ENCODE measurements around the gene PPM1M.
A peak's percentile ranks its signal among the peaks of the same experiment; 100 is the strongest.

Gene PPM1M

GRCh38 chr3:52243791-52244628 is 1.5 kb upstream of the PPM1M start:
- peak; percentile 89 for DNase-seq (ENCODE audit: low spot score)
- TF ChIP-seq CTCF (IDR thresholded peaks at IDR 0.05; ENCODE audit: extremely low read depth, insufficient read depth, missing control alignments): no peak
- in situ Hi-C loops (cut with MboI; ENCODE audit: low pct_unique_long_range_greater_than_20kb, low sequenced_read_pairs, unreplicated experiment): no loop called here

- DNase-seq (ENCODE audit: low spot score): peak; percentile 44
- in situ Hi-C loops (cut with MboI; ENCODE audit: low pct_unique_long_range_greater_than_20kb, low sequenced_read_pairs, unreplicated experiment): no loop called here
- no peak for TF ChIP-seq CTCF (IDR thresholded peaks at IDR 0.05; ENCODE audit: extremely low read depth, insufficient read depth, missing control alignments)
Measured at GRCh38 chr3:52246264-52246620, 683 bp downstream of the PPM1M start.

- in situ Hi-C loops (cut with MboI; ENCODE audit: low pct_unique_long_range_greater_than_20kb, low sequenced_read_pairs, unreplicated experiment): no loop called here
- no peak for DNase-seq (ENCODE audit: low spot score)
- TF ChIP-seq CTCF (IDR thresholded peaks at IDR 0.05; ENCODE audit: extremely low read depth, insufficient read depth, missing control alignments): no peak
Measured at GRCh38 chr3:52246728-52247408, 1.3 kb downstream of the PPM1M start.

GRCh38 chr3:52247409-52248164 is 2.0 kb downstream of the PPM1M start:
- peak; percentile 23 for DNase-seq (ENCODE audit: low spot score)
- in situ Hi-C loops (cut with MboI; ENCODE audit: low pct_unique_long_range_greater_than_20kb, low sequenced_read_pairs, unreplicated experiment): no loop called here
- TF ChIP-seq CTCF (IDR thresholded peaks at IDR 0.05; ENCODE audit: extremely low read depth, insufficient read depth, missing control alignments): no peak

GRCh38 chr3:52248165-52248541 is 2.6 kb downstream of the PPM1M start:
- TF ChIP-seq CTCF (IDR thresholded peaks at IDR 0.05; ENCODE audit: extremely low read depth, insufficient read depth, missing control alignments): no peak
- DNase-seq (ENCODE audit: low spot score): no peak
- in situ Hi-C loops (cut with MboI; ENCODE audit: low pct_unique_long_range_greater_than_20kb, low sequenced_read_pairs, unreplicated experiment): no loop called here

GRCh38 chr3:52248816-52249547 is 3.4 kb downstream of the PPM1M start:
- TF ChIP-seq CTCF (IDR thresholded peaks at IDR 0.05; ENCODE audit: extremely low read depth, insufficient read depth, missing control alignments): no peak
- DNase-seq (ENCODE audit: low spot score): peak; percentile 14
- in situ Hi-C loops (cut with MboI; ENCODE audit: low pct_unique_long_range_greater_than_20kb, low sequenced_read_pairs, unreplicated experiment): no loop called here
